Hepatocyte (in vitro differentiated cells): ENCODE measurements around the gene CELF4.

Source experiments
- CTCF ChIP-seq: fragments of 200-600 bp; sonication (generic); IDR thresholded peaks from 2 replicates; pipeline ENCODE4 v1.5.1; 2016; ENCODE audit warnings: antibody characterized with exemption, mild to moderate bottlenecking; ENCODE audit not compliant: poor library complexity
- EZH2 ChIP-seq: fragments of 200-600 bp; sonication (generic); IDR thresholded peaks from 2 replicates; pipeline ENCODE4 v1.6.1; 2016; ENCODE audit warnings: antibody characterized with exemption, mild to moderate bottlenecking, borderline replicate concordance

GRCh38 chr18:37553633-37554398, 11.8 kb downstream of the CELF4 start:
- TF ChIP-seq CTCF = peak; percentile 50
- no peak for TF ChIP-seq EZH2
